SK-N-SH treated with all-trans-retinoic acid at 6 μM for 48 hours (cell line): Measurements from ENCODE around the gene CHST12.

ENCODE experiments used
- ATAC-seq: fragments of 200-7000 bp; cut with Tn5 transposase; 3 replicates; pipeline ENCODE4 v1.9.1; 2020; ENCODE audit warnings: mild to moderate bottlenecking, moderate library complexity
- ARNTL ChIP-seq: fragments of 450-650 bp; formaldehyde crosslinking; IDR thresholded peaks from 2 replicates; pipeline ENCODE4 v1.5.0; 2020; ENCODE audit warnings: low read depth, mild to moderate bottlenecking, moderate library complexity, borderline replicate concordance
- BACH2 ChIP-seq: fragments of 250-450 bp; sonication (Bioruptor Pico); IDR thresholded peaks from 2 replicates; pipeline ENCODE4 v1.9.0; 2021; ENCODE audit warnings: mild to moderate bottlenecking, borderline replicate concordance
- CREB5 ChIP-seq: fragments of 250-450 bp; sonication (Bioruptor Pico); IDR thresholded peaks from 2 replicates; pipeline ENCODE4 v1.5.1; 2020; ENCODE audit warnings: low read depth, mild to moderate bottlenecking, moderate library complexity
- CSDC2 ChIP-seq: fragments of 250-450 bp; sonication (Bioruptor Pico); IDR thresholded peaks from 2 replicates; pipeline ENCODE4 v1.5.0; 2020; ENCODE audit warnings: mild to moderate bottlenecking, moderate library complexity
- ESRRG ChIP-seq: fragments of 250-450 bp; sonication (Bioruptor Pico); IDR thresholded peaks from 2 replicates; pipeline ENCODE4 v1.6.1; 2021; ENCODE audit warnings: mild to moderate bottlenecking
- GLIS3 ChIP-seq: fragments of 250-450 bp; sonication (Bioruptor Pico); IDR thresholded peaks from 2 replicates; pipeline ENCODE4 v1.5.0; 2020; ENCODE audit warnings: mild to moderate bottlenecking, moderate library complexity
- ISL1 ChIP-seq: fragments of 250-450 bp; sonication (Bioruptor Pico); IDR thresholded peaks from 2 replicates; pipeline ENCODE4 v2.1.2; 2022; ENCODE audit warnings: mild to moderate bottlenecking, moderate library complexity
- OSR1 ChIP-seq: fragments of 250-450 bp; sonication (Bioruptor Pico); IDR thresholded peaks from 2 replicates; pipeline ENCODE4 v1.8.0; 2022; ENCODE audit warnings: moderate library complexity, mild to moderate bottlenecking, inconsistent platforms
- PATZ1 ChIP-seq: fragments of 250-450 bp; sonication (Bioruptor Pico); IDR thresholded peaks from 2 replicates; pipeline ENCODE4 v1.8.0; 2020; ENCODE audit warnings: mild to moderate bottlenecking, moderate library complexity, borderline replicate concordance
- PPARA ChIP-seq: fragments of 250-450 bp; sonication (Bioruptor Pico); IDR thresholded peaks from 2 replicates; pipeline ENCODE4 v1.5.0; 2020; ENCODE audit warnings: mild to moderate bottlenecking, borderline replicate concordance
- RARB ChIP-seq: fragments of 250-450 bp; sonication (Bioruptor Pico); IDR thresholded peaks from 2 replicates; pipeline ENCODE4 v1.8.0; 2021; ENCODE audit warnings: mild to moderate bottlenecking, moderate library complexity
- SNAI2 ChIP-seq: fragments of 250-450 bp; sonication (Bioruptor Pico); IDR thresholded peaks from 2 replicates; pipeline ENCODE4 v1.5.0; 2020; ENCODE audit warnings: mild to moderate bottlenecking, moderate library complexity
- TCF4 ChIP-seq: fragments of 250-450 bp; sonication (Bioruptor Pico); IDR thresholded peaks from 2 replicates; pipeline ENCODE4 v1.8.0; 2021; ENCODE audit warnings: mild to moderate bottlenecking, moderate library complexity, borderline replicate concordance
- TOX ChIP-seq: fragments of 250-450 bp; sonication (Bioruptor Pico); IDR thresholded peaks from 2 replicates; pipeline ENCODE4 v1.8.0; 2021; ENCODE audit warnings: mild to moderate bottlenecking, moderate library complexity, borderline replicate concordance
- ZC3H10 ChIP-seq: fragments of 250-450 bp; sonication (Bioruptor Pico); IDR thresholded peaks from 2 replicates; pipeline ENCODE4 v1.5.1; 2021; ENCODE audit warnings: mild to moderate bottlenecking, moderate library complexity
- ZFP3 ChIP-seq: fragments of 250-450 bp; sonication (Bioruptor Pico); IDR thresholded peaks from 2 replicates; pipeline ENCODE4 v1.5.0; 2020; ENCODE audit warnings: mild to moderate bottlenecking, moderate library complexity
- ZFP30 ChIP-seq: fragments of 450-650 bp; formaldehyde crosslinking; IDR thresholded peaks from 2 replicates; pipeline ENCODE4 v1.5.0; 2022; ENCODE audit warnings: mild to moderate bottlenecking, moderate library complexity
- ZNF565 ChIP-seq: fragments of 450-650 bp; formaldehyde crosslinking; conservative IDR thresholded peaks from 2 replicates; pipeline ENCODE4 v1.5.0; 2020; ENCODE audit warnings: low read depth, mild to moderate bottlenecking, moderate library complexity
- ZNF70 ChIP-seq: fragments of 450-650 bp; formaldehyde crosslinking; IDR thresholded peaks from 2 replicates; pipeline ENCODE4 v1.5.0; 2020; ENCODE audit warnings: mild to moderate bottlenecking, moderate library complexity
- TF ChIP-seq, protein P1 (sequence below): fragments of 250-450 bp; sonication (Bioruptor Pico); IDR thresholded peaks from 2 replicates; pipeline ENCODE4 v1.5.1; 2021; ENCODE audit warnings: mild to moderate bottlenecking, moderate library complexity
- TF ChIP-seq, protein P2 (sequence below): fragments of 250-450 bp; sonication (Bioruptor Pico); IDR thresholded peaks from 2 replicates; pipeline ENCODE4 v1.5.0; 2020; ENCODE audit warnings: mild to moderate bottlenecking, moderate library complexity
- TF ChIP-seq, protein P3 (sequence below): fragments of 250-450 bp; sonication (Bioruptor Pico); IDR thresholded peaks from 2 replicates; pipeline ENCODE4 v1.8.0; 2021; ENCODE audit warnings: low read depth, mild to moderate bottlenecking, moderate library complexity, borderline replicate concordance

Gene CHST12

GRCh38 chr7:2394566-2395082 lies 8.8 kb upstream of the CHST12 start:
- no peak for ATAC-seq
- TF ChIP-seq TCF4 (CRISPR knock-in tag) (no peak), PATZ1 (CRISPR knock-in tag) (no peak), CSDC2 (no peak), RARB (CRISPR knock-in tag) (no peak), ESRRG (CRISPR knock-in tag) (no peak), ZNF565 (no peak), BACH2 (CRISPR knock-in tag) (no peak), ARNTL (CRISPR knock-in tag) (no peak), ISL1 (CRISPR knock-in tag) (no peak), ZC3H10 (CRISPR knock-in tag) (no peak), ZNF70 (CRISPR knock-in tag) (no peak)
- TF ChIP-seq, protein P1, sequence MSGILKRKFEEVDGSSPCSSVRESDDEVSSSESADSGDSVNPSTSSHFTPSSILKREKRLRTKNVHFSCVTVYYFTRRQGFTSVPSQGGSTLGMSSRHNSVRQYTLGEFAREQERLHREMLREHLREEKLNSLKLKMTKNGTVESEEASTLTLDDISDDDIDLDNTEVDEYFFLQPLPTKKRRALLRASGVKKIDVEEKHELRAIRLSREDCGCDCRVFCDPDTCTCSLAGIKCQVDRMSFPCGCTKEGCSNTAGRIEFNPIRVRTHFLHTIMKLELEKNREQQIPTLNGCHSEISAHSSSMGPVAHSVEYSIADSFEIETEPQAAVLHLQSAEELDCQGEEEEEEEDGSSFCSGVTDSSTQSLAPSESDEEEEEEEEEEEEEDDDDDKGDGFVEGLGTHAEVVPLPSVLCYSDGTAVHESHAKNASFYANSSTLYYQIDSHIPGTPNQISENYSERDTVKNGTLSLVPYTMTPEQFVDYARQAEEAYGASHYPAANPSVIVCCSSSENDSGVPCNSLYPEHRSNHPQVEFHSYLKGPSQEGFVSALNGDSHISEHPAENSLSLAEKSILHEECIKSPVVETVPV (CRISPR knock-in tag) = no peak
- TF ChIP-seq, protein P2, sequence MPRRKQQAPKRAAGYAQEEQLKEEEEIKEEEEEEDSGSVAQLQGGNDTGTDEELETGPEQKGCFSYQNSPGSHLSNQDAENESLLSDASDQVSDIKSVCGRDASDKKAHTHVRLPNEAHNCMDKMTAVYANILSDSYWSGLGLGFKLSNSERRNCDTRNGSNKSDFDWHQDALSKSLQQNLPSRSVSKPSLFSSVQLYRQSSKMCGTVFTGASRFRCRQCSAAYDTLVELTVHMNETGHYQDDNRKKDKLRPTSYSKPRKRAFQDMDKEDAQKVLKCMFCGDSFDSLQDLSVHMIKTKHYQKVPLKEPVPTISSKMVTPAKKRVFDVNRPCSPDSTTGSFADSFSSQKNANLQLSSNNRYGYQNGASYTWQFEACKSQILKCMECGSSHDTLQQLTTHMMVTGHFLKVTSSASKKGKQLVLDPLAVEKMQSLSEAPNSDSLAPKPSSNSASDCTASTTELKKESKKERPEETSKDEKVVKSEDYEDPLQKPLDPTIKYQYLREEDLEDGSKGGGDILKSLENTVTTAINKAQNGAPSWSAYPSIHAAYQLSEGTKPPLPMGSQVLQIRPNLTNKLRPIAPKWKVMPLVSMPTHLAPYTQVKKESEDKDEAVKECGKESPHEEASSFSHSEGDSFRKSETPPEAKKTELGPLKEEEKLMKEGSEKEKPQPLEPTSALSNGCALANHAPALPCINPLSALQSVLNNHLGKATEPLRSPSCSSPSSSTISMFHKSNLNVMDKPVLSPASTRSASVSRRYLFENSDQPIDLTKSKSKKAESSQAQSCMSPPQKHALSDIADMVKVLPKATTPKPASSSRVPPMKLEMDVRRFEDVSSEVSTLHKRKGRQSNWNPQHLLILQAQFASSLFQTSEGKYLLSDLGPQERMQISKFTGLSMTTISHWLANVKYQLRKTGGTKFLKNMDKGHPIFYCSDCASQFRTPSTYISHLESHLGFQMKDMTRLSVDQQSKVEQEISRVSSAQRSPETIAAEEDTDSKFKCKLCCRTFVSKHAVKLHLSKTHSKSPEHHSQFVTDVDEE (CRISPR knock-in tag) = no peak

DNA sequence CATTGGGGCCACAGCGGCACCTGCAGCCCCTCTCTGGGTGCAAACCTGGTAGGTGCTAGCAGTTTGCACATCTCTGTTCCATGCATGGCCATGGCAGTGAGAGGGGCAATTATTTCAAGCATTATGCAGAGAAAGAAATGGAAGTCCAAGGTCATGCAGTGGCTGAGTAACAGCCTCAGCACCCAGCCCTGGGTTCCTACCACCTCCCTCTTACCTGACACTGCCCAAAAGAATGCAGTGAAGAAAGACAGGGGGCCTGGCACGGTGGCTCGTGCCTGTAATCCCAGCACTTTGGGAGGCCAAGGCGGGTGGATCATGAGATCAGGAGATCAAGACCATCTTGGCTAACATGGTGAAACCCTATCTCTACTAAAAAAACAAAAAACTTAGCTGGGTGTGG lies 4.9 kb upstream of the CHST12 start:
- TF ChIP-seq ZFP30 = no peak
- TF ChIP-seq CREB5 (CRISPR knock-in tag) = no peak
- TF ChIP-seq ZC3H10 (CRISPR knock-in tag) = no peak
- TF ChIP-seq OSR1 (CRISPR knock-in tag) = no peak
- TF ChIP-seq ESRRG (CRISPR knock-in tag) = no peak
- TF ChIP-seq TOX = no peak
- TF ChIP-seq, protein P3, sequence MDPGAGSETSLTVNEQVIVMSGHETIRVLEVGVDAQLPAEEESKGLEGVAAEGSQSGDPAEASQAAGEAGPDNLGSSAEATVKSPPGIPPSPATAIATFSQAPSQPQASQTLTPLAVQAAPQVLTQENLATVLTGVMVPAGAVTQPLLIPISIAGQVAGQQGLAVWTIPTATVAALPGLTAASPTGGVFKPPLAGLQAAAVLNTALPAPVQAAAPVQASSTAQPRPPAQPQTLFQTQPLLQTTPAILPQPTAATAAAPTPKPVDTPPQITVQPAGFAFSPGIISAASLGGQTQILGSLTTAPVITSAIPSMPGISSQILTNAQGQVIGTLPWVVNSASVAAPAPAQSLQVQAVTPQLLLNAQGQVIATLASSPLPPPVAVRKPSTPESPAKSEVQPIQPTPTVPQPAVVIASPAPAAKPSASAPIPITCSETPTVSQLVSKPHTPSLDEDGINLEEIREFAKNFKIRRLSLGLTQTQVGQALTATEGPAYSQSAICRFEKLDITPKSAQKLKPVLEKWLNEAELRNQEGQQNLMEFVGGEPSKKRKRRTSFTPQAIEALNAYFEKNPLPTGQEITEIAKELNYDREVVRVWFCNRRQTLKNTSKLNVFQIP (CRISPR knock-in tag) = no peak
- no peak for TF ChIP-seq SNAI2
- no peak for TF ChIP-seq ZNF70 (CRISPR knock-in tag)
- TF ChIP-seq GLIS3 (CRISPR knock-in tag) = no peak
- TF ChIP-seq ISL1 (CRISPR knock-in tag) = no peak
- no peak for ATAC-seq

DNA sequence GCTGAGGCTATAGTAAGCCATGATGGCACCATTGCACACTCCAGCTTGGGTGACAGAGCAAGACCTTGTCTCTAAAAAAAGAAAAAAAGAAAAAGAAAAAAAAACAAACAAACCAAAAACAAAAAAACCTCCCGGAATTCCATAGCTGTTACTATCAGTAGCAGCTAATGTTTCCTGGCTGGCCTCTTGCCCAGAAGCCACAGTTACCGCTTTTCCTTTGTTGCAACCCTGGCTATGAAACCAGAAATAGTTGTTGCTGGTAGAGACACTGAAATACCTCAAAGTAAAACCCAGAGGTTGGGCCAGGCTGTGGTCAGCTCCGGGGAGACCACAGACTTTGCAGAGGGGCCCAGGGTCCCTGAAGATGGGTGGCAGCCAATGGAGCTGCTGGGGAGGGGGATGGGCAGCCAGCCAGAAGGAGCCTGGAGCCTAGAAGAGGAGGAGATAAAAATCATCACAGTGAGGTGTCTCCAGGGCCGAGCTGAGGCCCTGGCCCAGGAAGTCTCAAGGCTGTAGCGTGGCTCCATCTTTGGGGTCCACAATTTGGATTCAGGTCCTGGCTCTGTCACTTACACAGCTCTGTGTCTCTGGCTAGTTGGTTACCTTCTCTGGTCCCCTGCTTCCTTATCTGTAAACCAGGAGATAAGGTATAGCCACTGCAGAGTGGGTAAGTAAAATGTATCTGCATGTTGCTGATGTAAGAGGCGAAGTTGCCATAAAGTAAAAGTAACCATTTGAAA lies 3.4 kb upstream of the CHST12 start:
- peak; percentile 66 for ATAC-seq
- TF ChIP-seq OSR1 (CRISPR knock-in tag) (no peak), GLIS3 (CRISPR knock-in tag) (no peak), SNAI2 (0 out of 2 replicates have a peak, but pooled peaks have one; percentile 67), ZFP30 (0 out of 2 replicates have a peak, but pooled peaks have one; percentile 12), ZFP3 (CRISPR knock-in tag) (peak; percentile 30; the same call in 1 of the 2 replicates), BACH2 (CRISPR knock-in tag) (no peak), PPARA (CRISPR knock-in tag) (no peak)
- TF ChIP-seq, protein P2 (CRISPR knock-in tag) = no peak
- TF ChIP-seq, protein P1 (CRISPR knock-in tag) = no peak
